ENCODE measurements around the gene RECK.
A peak's percentile ranks its signal among the peaks of the same experiment; 100 is the strongest.
"Not testable (repeated sequence)": the region's sequence is repeated elsewhere in the genome, so short reads cannot be mapped to it uniquely, and the experiment has no call there.

RECK gene

GRCh38 chr9:36036780-36037548 is at the start of gene RECK:
RECK (plus strand) TSS chr9:36036913; CDS start chr9:36036999, 86 bp downstream.
- DNase-seq = peak; percentile 83

- no peak for DNase-seq
Measured at GRCh38 chr9:35990155-35990554, 46.6 kb upstream of the RECK start.

- DNase-seq = not testable (repeated sequence)
Measured at GRCh38 chr9:35993136-35993535, 43.6 kb upstream of the RECK start.

- no peak for DNase-seq
Measured at GRCh38 chr9:35993976-35994720, 42.6 kb upstream of the RECK start.

- no peak for DNase-seq
Measured at GRCh38 chr9:35994959-35995358, 41.8 kb upstream of the RECK start.

GRCh38 chr9:35996358-35996970 is 40.2 kb upstream of the RECK start:
- DNase-seq = no peak

- DNase-seq = not testable (repeated sequence)
Measured at GRCh38 chr9:35997016-35997415, 39.7 kb upstream of the RECK start.

GRCh38 chr9:35998333-35998732 is 38.4 kb upstream of the RECK start:
- DNase-seq = no peak

- DNase-seq = no peak
Measured at GRCh38 chr9:36005891-36006290, 30.8 kb upstream of the RECK start.

- no peak for DNase-seq
Measured at GRCh38 chr9:36006549-36007315, 30.0 kb upstream of the RECK start.

GRCh38 chr9:36007316-36007708 is 29.4 kb upstream of the RECK start:
- no peak for DNase-seq

- no peak for DNase-seq
Measured at GRCh38 chr9:36007852-36008251, 28.9 kb upstream of the RECK start.

- DNase-seq = peak; percentile 29
Measured at GRCh38 chr9:36008774-36009300, 27.9 kb upstream of the RECK start.

GRCh38 chr9:36011379-36011778 is 25.3 kb upstream of the RECK start:
- DNase-seq = no peak

- DNase-seq = no peak
Measured at GRCh38 chr9:36017278-36017677, 19.4 kb upstream of the RECK start.

- DNase-seq = no peak
Measured at GRCh38 chr9:36018129-36018528, 18.6 kb upstream of the RECK start.

- DNase-seq = no peak
Measured at GRCh38 chr9:36018891-36019720, 17.6 kb upstream of the RECK start.

GRCh38 chr9:36021968-36022367 is 14.7 kb upstream of the RECK start:
- DNase-seq = no peak

- peak; percentile 57 for DNase-seq
Measured at GRCh38 chr9:36023260-36024048, 13.3 kb upstream of the RECK start.

- no peak for DNase-seq
Measured at GRCh38 chr9:36025746-36026145, 11.0 kb upstream of the RECK start.

- no peak for DNase-seq
Measured at GRCh38 chr9:36029202-36029601, 7.5 kb upstream of the RECK start.

All from CD4-positive, alpha-beta T cell treated with Interleukin-15 for 1 hour (primary cell).